GM18858 (cell line): Measurements from ENCODE around the gene OTOGL.
"Not testable (repeated sequence)": the region's sequence is repeated elsewhere in the genome, so short reads cannot be mapped to it uniquely, and the experiment has no call there.

Experiments
- ATAC-seq: cut with Tn5 transposase; IDR thresholded peaks from one replicate; pipeline ENCODE4 v1.9.1; 2021; ENCODE audit not compliant: unreplicated experiment

Gene OTOGL

GRCh38 chr12:80129895-80130530 lies 30.7 kb downstream of the OTOGL start:
- ATAC-seq, result no peak

- no peak for ATAC-seq
Observed at GRCh38 chr12:80135624-80136023, 36.3 kb downstream of the OTOGL start.

DNA sequence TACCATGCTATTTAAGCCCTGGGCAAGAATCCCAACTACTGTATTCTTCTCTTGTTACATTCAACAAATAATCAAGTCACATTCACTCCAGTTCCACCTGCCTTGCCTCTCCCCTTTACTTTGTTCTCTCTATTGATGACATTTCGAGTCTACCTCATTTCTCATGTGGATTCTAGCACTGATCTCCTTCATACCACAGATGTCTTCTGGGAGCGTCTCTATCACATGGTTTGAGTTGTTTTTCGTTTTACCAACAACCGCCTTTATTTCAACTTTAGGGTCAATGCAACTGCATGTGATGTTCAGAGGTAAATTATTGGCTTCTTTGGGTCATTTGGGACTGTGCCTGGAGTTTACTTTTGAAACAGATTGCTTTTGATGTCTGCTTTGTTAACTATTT lies 40.7 kb downstream of the OTOGL start:
- ATAC-seq, result no peak

DNA sequence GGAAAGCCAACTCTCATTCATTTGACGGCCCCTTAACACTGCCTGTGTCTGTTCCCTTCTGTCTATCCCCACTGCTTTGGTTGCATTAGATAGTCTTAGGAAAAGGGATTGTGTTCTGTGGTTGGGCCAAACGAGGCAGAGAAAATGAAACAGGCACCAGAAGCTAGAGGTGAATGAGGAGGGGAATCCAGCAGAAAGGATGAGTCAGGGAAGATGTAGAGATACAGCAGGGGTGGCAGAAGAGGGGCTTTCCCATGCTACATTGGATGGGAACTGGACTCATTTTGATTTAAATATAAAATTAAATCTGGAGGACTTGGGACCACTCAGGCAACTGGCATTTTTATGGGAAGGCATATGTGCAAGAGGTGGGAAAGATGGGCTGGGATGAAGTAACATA lies 43.3 kb downstream of the OTOGL start:
- no peak for ATAC-seq

DNA sequence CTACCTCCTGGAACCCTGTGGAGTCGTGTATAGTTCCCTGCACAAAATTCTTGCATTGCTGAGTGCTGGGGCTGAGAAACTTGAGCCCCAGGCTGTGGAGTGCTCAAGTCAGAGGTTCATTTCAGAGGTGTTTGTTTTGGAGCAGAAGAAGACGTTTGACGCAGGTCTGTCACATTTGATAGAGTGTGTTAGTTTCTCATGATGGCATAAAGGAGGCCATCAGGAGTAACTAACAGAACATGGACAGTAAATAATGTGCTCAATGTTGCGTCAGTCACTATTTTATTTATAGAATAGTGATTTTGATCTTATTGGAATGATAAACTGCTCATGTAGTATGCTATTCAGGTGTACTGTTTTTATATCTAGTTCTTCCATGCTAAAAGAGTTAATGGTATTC lies 44.2 kb downstream of the OTOGL start:
- ATAC-seq, result no peak

DNA sequence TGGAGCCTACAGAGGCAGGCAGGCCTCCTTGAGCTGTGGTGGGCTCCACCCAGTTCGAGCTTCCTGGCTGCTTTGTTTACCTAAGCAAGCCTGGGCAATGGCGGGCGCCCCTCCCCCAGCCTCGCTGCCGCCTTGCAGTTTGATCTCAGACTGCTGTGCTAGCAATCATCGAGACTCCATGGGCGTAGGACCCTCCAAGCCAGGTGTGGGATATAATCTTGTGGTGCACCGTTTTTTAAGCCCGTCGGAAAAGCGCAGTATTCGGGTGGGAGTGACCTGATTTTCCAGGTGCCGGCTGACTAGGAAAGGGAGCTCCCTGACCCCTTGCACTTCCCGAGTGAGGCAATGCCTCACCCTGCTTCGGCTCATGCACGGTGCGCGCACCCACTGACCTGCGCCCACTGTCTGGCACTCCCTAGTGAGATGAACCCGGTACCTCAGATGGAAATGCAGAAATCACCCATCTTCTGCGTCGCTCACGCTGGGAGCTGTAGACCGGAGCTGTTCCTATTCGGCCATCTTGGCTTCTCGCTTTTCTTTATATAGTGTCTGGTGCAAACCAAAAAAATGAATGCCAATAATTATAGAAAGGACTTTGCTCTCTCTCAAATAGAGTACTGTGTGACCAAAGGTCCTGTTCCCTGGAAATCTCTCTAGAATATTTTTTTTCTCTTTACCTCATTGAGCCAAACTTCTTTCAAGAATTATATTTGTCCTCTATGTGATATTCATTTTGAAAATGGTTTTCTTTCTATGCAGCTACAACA lies 50.4 kb downstream of the OTOGL start:
- ATAC-seq, result not testable (repeated sequence)

DNA sequence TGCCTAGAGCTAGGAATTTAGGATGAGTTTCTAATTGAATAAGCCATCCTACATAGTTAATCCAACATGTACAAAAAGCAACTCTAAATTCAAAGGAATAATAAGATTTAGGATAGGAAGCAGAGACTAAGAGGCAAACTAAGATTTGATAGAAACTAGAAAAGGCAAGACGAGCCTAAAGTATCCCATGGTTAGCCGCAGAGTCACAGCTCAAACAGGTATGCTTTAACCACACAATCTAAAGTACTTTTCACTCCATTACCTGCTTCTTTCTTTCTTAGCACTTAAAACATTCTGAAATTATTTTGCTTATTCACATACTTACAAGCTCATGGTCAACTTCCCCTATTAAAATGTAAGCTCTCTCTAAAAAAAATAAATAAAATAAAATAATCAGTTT lies 51.8 kb downstream of the OTOGL start:
- no peak for ATAC-seq

- no peak for ATAC-seq
Observed at GRCh38 chr12:80154261-80154660, 54.9 kb downstream of the OTOGL start.

- no peak for ATAC-seq
Observed at GRCh38 chr12:80156306-80156705, 57.0 kb downstream of the OTOGL start.

- ATAC-seq, result no peak
Observed at GRCh38 chr12:80157645-80158044, 58.3 kb downstream of the OTOGL start.

DNA sequence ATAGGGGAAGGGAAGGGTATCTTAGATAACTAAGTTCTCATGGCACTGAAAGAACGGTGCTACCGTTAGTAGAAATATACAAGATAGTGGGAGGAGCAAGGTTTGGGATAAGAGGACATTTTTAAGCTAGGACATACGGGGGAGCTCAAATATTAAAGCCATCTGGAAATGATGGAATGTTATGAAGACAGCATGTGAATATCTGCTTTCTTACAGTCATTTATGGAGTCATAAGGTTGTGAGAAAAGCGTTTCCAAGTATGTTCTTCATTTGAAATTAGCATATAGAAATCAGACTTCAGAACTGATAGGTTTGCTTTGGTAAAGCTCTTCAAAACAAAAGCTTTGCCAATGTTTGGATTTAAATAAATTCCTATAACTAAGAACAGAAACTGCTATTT lies 62.3 kb downstream of the OTOGL start:
- ATAC-seq, result no peak

GRCh38 chr12:80162177-80162576 lies 62.8 kb downstream of the OTOGL start:
- peak; percentile 63 for ATAC-seq

GRCh38 chr12:80165746-80166145 lies 66.4 kb downstream of the OTOGL start:
- ATAC-seq, result no peak

DNA sequence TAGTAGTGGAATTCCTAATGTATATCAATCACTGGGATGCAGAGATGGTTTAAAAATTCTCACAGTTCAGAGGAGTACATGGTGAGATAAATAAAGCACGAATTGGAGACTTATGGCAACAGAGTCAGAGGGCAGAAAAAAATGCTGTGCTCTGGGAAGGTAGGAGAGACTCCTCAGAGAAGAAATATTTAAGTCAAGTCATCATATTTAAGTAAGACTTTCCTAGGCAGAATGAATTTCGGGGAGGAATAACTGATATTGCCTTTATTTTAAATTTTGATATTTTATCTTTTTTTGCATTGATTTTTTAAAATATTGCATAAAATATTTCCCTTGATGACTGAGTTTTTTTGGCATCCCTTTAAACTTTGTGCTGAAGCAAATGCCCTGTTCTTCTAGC lies 67.4 kb downstream of the OTOGL start:
- ATAC-seq, result no peak

GRCh38 chr12:80168936-80169335 lies 69.6 kb downstream of the OTOGL start:
- no peak for ATAC-seq

- ATAC-seq, result no peak
Observed at GRCh38 chr12:80170915-80171314, 71.6 kb downstream of the OTOGL start.

GRCh38 chr12:80173083-80173864 lies 73.9 kb downstream of the OTOGL start:
- ATAC-seq, result no peak

DNA sequence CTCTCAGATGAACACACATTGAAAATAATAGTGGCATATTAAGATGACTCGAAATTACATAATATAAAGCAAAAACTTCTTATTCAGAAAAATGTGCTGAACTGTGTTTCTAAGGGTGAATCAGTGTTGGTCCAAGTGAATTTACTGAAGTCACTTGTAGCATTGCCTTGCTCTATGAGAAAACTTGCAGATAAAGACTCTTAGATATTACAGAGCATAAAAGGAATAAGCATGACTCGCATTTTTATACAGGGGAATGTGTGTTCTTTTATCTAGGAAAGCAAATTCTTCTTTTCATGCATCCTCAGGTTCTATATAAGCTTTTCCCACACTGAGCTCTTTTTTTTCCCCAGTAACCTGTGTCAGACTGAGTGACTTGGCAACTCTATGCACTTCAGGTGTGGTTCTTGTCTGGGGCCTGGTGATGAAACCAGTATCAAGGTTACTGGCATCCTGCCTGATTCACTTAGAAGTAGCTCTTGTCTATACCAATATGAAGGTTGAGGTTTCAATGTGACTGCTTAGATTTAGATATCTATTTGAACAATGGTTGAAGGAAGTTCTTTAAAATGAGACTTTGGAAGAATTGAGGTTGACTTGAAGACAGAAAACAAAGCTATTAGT lies 76.1 kb downstream of the OTOGL start:
- ATAC-seq, result no peak

DNA sequence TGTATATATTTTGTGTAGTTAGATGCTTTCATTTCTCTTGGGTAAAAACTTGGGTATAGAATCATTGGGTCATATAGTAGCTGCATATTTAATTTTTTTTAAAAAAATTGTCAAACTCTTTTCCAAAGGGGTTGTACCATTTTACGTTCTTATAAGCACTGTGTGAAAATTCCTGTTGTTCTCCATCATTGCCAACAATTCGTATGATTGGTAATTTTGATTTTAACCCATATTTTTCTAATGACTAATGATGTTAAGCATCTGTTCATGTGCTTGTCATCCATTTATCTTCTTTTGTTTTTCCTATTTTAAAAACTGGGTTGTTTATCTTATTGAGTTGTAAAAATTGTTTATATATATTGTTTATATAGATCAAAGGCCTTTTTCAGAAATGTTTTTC lies 77.4 kb downstream of the OTOGL start:
- no peak for ATAC-seq

DNA sequence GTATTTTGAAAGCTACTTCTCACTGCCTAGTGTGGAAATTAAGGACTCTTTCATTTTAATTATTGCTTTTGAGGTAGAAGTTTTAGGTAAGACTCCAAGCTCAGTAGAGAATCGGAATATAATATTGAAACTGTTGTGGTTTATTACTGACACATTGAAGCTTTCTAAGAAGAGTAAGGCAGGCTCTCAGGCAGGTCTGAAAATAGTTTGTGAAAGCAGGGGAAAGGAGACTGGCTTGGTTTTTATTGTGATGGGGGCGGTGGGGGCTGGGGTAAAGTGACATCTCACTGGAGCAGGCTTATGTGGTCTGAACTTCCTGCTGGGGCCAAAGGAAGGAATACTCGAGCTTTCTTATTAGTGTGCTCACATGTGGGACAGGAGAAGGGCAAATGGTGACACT lies 79.5 kb downstream of the OTOGL start:
- peak; percentile 88 for ATAC-seq

GRCh38 chr12:80183939-80184338 lies 84.6 kb downstream of the OTOGL start:
- ATAC-seq, result no peak

- no peak for ATAC-seq
Observed at GRCh38 chr12:80184926-80185325, 85.6 kb downstream of the OTOGL start.
